ENCODE measurements around the gene PNLIPRP2.

Gene PNLIPRP2

DNA sequence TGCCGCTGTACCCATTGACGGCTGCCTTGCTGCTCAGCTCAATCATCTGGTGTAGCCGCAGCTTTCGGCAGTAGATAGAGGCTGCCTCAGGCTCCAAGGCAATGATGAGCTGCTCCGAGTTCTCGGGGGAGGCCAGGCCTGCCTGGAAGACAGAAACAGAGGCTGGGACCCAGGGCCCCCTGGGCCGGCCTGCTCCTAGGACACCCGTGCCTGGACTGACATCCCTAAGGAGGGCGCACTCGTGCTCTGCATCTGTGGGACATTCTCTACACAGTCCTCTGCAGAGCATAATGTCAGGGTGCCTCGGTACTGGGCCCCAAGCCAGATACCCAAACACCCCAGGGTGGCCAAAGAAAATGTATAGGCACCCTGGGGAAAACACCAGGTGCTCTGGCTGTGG lies 63.1 kb downstream of the PNLIPRP2 start:
- DNase-seq (ENCODE audit: low spot score), result no peak

DNA sequence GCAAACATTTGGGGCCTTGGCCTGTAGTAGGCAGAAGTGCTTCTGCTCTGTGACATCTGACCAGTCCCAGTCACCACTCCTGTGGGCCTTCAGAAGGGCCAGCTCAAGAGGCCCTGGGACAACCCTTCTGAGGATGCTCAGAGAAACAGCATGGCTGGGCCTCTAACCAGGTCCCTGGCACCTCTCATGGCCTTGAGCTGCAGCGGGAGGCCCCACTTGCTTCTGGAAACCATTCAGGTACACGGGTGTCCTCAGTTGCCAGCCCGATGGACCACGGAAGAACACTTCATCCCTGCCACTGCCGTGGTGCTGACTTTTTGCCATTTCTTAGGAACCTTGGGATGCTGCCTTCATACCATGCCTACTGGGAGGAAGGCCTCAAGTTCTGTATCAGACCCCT lies 64.0 kb downstream of the PNLIPRP2 start:
- no peak for DNase-seq (ENCODE audit: low spot score)

DNA sequence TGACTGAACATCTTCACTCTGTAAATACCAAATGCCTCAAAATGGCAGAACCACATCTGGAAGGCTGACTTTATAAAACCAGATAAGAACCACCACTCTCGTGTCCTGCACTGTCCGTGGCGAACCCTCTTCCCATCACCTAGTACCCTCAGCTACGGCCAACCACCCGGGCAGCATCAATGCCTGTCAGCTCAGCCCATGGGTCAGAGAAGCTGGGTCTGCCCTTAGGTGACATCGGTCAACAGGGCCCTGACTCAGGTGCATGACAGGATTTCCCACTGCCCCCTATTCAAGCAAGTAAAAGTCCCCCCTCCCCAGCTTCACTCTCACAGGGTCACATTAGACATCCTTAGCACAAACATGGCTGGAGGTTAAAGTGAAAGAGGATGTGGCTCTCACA lies 65.1 kb downstream of the PNLIPRP2 start:
- no peak for DNase-seq (ENCODE audit: low spot score)

DNA sequence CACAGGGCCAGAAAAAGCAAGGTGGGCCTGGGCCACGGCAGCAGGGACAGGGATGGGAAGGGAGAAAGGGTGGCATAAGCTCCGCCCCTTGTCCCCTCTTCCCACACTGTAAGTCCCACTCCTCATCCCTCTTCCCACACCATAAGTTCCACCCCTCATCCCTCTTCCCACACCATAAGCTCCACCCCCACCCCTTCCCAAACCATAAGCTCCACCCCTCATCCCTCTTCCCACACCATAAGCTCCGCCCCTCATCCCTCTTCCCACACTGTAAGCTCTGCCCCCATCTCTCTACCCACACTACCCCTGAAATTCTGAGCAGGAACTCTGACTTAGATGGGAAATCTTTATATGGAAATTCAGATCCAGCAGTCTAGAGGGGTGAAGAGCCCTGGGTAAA lies 65.9 kb downstream of the PNLIPRP2 start:
- no peak for DNase-seq (ENCODE audit: low spot score)

DNA sequence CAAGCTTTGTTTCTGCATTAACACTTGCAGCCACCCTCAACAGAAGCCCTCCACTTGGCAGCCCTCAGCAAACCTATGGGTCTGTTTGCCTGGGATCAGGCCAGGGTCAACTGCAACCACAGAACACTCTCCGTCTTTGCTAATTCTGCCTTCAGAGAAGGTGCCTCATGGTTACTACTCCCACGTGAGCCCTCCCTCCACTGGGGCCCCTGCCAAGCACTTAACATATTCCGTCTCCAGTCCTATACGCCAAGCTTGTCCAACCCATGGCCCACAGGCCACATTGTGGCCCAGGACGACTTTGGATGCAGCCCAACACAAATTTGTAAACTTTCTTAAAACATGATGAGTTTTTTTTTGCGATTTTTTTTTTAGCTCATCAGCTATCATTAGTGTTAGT lies 66.9 kb downstream of the PNLIPRP2 start:
- DNase-seq (ENCODE audit: low spot score), result no peak

DNA sequence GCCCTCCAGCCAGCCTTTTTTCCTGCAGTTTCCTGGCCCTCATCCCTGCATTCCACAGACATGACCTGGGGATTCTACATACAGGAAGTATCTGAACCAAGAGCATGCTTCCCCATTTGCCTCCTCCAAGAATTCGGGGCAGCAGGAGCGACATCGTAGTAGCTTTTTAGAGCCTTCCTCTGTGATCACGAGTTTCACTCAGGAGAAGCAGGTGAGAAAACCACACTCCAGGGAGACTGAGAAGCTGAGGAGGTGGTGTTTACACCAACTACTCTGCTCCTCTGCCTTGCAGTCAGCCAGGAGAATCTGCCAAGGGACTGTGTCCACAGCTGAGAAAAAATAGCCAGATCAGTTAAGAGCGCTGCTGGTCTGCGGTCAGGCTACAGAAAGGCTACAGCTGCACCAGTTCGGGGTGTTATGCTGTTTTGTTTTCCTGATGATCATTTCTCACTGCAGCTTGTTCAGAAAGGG lies 67.5 kb downstream of the PNLIPRP2 start:
- DNase-seq (ENCODE audit: low spot score), result no peak

DNA sequence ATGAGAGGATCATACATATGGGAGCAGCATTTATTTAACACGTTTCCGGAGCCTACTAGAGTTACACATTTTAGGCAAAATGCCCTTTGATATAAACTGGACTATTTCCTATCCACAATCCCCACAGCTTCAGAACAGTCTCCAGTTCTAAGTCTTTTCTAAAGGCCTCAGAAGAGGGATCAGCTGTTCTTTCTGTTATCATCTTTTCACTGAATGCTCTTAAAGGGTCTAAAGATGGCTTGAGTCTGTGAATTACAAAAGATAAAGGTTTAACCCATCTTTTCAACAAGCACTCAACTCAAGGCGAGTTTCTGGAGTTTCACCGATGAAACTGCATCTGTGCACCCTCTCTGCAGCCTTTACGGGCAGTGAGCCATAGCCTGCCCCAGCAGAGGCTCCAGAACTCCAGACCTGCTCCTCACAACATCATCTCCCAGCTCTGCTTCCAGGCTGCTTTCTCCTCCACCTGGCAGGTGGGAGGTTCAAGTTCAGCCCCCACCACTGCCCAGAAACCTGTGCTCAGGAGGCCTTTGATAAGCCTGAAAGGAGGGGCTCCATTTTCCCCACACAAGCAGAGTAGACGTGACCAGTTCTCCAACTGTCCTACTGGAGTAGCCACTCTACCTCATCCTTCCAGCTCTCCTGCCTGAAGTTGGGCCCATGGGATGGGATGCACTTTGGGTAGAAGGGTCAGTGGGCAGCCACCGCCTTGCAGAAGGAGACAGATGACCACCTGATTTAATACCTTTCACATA lies 68.2 kb downstream of the PNLIPRP2 start:
- no peak for DNase-seq (ENCODE audit: low spot score)

DNA sequence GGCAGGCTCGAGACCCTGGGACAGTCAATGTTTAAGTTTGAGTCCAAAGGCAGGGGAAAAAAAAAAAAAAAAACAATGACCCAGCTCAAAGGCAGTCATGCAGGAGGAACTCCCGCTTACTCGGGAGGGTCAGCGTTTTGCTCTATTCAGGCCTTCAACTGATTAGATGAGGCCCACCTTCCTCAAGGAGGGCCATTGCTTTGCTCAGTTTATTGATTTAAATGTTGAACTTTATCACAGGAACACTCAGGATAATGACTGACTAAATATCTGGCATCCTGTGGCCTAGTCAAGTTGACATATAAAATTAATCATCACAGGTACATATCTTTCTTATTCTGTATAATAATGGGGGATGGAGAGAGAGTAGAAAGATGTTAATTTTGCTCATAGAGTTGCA lies 69.0 kb downstream of the PNLIPRP2 start:
- DNase-seq (ENCODE audit: low spot score), result no peak

DNA sequence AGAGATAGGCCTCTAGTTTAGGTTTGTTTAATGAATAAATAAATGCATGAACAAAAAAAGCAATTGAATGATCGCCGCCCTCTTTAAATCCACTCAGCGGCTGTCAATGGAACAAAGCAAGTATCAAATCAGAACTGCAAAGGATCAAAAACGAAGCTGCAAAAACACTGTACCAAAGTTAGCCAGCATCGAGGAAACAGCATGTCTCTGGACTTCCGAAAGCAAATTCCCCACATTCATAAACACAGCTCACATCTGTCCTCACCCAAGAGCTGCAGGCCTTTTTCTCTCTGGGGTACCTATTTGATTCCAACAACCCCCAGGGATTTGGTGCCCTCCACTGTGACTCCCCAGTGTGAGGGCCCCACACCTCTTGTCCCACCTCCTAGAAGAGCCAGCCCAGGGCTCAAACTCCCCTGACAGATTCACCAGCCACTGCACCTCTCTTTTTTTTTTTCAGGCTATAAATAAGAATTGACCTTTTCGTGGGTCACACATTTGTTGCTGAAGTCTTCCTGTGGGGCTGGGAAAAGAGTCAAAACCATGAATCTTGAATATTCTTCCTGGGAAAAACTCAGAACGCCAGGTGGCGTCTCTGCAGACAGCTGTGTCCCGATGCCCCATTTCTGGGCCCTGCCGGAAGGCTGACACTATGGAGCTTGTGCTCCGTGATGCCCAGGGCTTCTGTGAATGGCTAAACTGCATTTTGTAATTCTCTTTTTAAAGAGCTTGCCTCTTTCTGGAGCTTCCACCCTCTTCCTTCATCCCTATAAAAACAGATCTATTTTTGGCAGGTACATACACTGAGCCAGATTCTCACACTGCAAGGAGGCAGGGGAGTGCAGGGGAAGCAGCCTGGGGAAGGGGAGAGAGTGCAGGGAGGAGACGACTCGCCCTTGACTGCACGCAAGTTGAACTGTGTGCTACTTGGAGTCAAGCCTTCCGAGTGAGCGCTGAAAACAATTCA lies 69.9 kb downstream of the PNLIPRP2 start:
- peak; percentile 43 for DNase-seq (ENCODE audit: low spot score)

DNA sequence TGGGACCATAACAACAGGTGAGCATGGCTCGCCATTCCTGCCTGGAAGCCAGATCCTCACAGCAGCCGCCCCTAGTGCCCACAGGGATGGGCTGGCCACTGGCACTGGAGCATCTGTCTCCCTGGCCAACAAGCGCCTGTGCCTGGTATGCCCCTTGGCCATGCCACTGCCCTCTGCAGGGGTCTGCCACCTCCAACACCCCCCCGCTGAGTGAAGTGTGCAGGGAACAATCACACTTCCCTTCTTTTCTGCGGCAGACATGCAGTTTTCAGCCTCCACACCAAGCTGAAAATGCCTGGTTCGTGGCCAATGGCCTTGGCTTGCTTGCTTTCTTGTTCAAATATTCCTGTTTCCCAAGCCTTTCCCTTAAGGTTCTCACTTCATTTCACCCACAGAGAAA lies 70.9 kb downstream of the PNLIPRP2 start:
- no peak for DNase-seq (ENCODE audit: low spot score)

DNA sequence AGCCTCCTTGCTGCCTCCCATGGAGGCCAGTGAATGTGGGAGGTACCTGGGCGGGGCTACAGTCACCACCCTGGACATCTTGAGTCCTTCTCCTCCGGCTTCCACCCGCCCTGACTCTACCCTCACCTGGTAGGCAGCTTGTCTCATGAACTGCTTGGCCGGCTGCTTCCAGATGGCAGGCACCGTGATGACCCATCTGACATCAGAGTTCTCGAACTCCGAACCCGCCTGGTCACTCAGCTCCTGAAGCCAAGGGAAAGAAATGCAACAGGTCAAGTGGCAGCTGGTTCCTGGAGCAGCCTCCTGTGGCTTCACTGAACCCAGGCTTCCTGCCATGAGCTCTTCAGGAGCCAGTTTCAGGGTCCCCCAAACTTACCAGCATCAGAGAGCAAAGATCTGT lies 71.5 kb downstream of the PNLIPRP2 start:
- no peak for DNase-seq (ENCODE audit: low spot score)

DNA sequence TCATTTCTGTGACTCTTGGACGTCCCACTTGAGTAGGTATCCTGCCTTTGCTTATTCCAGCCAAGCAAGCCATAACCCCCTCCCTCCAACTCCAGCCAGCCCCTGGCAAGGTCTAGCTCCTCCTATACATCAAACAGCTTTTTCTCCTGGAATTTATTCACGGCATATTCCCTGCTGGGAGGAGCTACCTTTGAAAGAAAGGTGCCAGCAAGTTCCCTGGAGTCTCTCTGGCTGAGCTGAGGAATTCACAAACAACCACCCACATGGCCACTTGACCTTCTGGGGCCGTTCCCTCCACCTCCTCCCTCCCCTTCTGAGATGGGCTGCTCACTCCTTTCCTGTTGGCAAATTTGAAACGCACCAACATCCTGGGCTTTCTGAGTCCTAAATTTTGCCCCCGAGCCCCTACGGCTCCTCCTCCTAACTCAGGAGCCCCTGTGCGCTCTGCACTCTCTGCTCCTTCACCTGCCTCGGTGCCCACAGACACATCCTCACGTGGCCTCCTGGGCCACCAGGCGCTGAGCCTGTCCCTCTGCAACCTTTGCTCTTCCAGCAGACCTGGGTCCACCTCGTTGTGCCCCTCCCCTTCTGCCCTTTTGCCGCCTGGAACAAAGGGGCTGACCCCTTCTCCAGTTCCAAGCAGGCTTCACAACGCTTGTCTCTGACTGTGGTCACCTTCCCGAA lies 73.6 kb downstream of the PNLIPRP2 start:
- DNase-seq (ENCODE audit: low spot score), result no peak
